KMS-11 (cell line): ENCODE results near the gene ENPP1.

Experiments used
- H2AFZ ChIP-seq: fragments of 200-600 bp; sonication (generic); 2 replicates; pipeline ENCODE4 v1.6.1; 2016; ENCODE audit warnings: antibody characterized with exemption, mixed run types, low read depth
- H3K27ac ChIP-seq: fragments of 200-600 bp; sonication (generic); 2 replicates; pipeline ENCODE4 v1.6.1; 2016; ENCODE audit warnings: mild to moderate bottlenecking, mixed run types
- H3K27me3 ChIP-seq: fragments of 200-600 bp; sonication (generic); 2 replicates; pipeline ENCODE4 v1.6.1; 2017; ENCODE audit warnings: mild to moderate bottlenecking, low read depth, mixed run types, moderate library complexity; ENCODE audit not compliant: insufficient read depth
- H3K36me3 ChIP-seq: fragments of 200-600 bp; sonication (generic); 2 replicates; pipeline ENCODE4 v1.6.1; 2017; ENCODE audit warnings: mild to moderate bottlenecking, mixed run types; ENCODE audit not compliant: insufficient read depth
- H3K4me1 ChIP-seq: fragments of 200-600 bp; sonication (generic); 2 replicates; pipeline ENCODE4 v1.6.1; 2016; ENCODE audit warnings: mild to moderate bottlenecking, low read depth, mixed run types; ENCODE audit not compliant: poor library complexity, severe bottlenecking
- H3K4me2 ChIP-seq: fragments of 200-600 bp; sonication (generic); 2 replicates; pipeline ENCODE4 v1.7.0; 2016; ENCODE audit warnings: mild to moderate bottlenecking, mixed run types
- H3K4me3 ChIP-seq: fragments of 200-600 bp; sonication (generic); IDR thresholded peaks from 2 replicates; pipeline ENCODE4 v1.6.1; 2017; ENCODE audit warnings: low read depth, low read length, mixed read lengths; ENCODE audit not compliant: insufficient read depth
- H3K79me2 ChIP-seq: fragments of 200-600 bp; sonication (generic); 2 replicates; pipeline ENCODE4 v1.6.1; 2016; ENCODE audit warnings: low read depth, mixed run types; ENCODE audit not compliant: insufficient read depth
- H3K9ac ChIP-seq: fragments of 200-600 bp; sonication (generic); 2 replicates; pipeline ENCODE4 v1.6.1; 2016; ENCODE audit warnings: mild to moderate bottlenecking, mixed run types
- H4K20me1 ChIP-seq: fragments of 200-600 bp; sonication (generic); 2 replicates; pipeline ENCODE4 v1.6.1; 2016; ENCODE audit warnings: mild to moderate bottlenecking, mixed run types; ENCODE audit not compliant: insufficient read depth
- TF ChIP-seq, protein P1 (sequence below): fragments of 200-600 bp; sonication (generic); conservative IDR thresholded peaks from 2 replicates; pipeline ENCODE4 v1.6.1; 2017; ENCODE audit warnings: low read depth, mild to moderate bottlenecking, antibody characterized with exemption, low read length, moderate library complexity, mixed read lengths

ENPP1 gene

DNA sequence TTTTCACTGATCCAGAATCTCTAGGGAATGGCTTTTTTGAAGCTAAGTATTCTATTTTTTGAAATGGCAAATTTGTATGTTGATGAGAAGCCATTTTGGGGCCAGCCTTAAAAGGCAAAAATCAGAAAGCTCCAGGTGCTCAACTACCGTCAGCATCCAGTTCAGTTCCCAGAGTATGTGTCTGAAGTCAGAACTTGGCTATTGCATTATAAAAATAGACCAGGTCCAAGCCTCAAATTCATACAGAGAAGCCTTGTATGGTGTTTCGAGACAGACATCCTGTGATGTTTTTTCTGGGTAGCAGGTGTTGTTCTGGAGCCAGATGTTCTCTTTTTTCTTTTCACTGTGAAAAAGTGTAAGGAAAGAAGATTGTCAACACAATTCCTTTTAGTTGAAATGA, 75.2 kb downstream of the ENPP1 start:
- no peak overlapping the region for H3K4me3 ChIP-seq
- H3K27me3 ChIP-seq = no peaks in the 10 kb centered on the region
- no peaks in the 10 kb centered on the region for H3K36me3 ChIP-seq
- H4K20me1 ChIP-seq = no peaks in the 10 kb centered on the region
- H3K4me1 ChIP-seq = no peaks in the 10 kb centered on the region
- no peak overlapping the region for H3K9ac ChIP-seq
- H2AFZ ChIP-seq = no peak overlapping the region
- TF ChIP-seq, protein P1, sequence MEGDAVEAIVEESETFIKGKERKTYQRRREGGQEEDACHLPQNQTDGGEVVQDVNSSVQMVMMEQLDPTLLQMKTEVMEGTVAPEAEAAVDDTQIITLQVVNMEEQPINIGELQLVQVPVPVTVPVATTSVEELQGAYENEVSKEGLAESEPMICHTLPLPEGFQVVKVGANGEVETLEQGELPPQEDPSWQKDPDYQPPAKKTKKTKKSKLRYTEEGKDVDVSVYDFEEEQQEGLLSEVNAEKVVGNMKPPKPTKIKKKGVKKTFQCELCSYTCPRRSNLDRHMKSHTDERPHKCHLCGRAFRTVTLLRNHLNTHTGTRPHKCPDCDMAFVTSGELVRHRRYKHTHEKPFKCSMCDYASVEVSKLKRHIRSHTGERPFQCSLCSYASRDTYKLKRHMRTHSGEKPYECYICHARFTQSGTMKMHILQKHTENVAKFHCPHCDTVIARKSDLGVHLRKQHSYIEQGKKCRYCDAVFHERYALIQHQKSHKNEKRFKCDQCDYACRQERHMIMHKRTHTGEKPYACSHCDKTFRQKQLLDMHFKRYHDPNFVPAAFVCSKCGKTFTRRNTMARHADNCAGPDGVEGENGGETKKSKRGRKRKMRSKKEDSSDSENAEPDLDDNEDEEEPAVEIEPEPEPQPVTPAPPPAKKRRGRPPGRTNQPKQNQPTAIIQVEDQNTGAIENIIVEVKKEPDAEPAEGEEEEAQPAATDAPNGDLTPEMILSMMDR = no peak
- no peak overlapping the region for H3K4me2 ChIP-seq
- H3K27ac ChIP-seq = no peak overlapping the region
- H3K79me2 ChIP-seq = no peaks in the 10 kb centered on the region

GRCh38 chr6:131885237-131885636, 77.4 kb downstream of the ENPP1 start:
- Histone ChIP-seq H2AFZ (no peak overlapping the region), H3K27ac (no peak overlapping the region), H3K36me3 (no peaks in the 10 kb centered on the region), H3K79me2 (no peaks in the 10 kb centered on the region), H4K20me1 (no peaks in the 10 kb centered on the region), H3K9ac (no peak overlapping the region), H3K4me2 (no peak overlapping the region), H3K4me3 (no peak overlapping the region), H3K4me1 (no peaks in the 10 kb centered on the region), H3K27me3 (no peaks in the 10 kb centered on the region)
- TF ChIP-seq, protein P1 = no peak

DNA sequence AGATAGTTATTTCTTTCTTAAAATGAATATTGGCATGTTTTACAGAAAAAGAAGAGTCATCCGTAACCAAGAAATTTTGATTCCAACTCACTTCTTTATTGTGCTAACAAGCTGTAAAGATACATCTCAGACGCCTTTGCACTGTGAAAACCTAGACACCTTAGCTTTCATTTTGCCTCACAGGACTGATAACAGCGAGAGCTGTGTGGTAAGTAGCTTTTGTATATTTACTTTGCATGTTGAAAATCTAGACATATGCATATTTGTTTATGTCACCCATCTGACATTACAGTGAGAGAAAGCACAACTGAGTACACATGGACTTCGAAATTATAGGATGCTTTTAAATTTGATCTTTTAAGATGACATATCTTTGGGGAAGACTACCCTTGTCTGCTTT, 78.7 kb downstream of the ENPP1 start:
- H3K4me3 ChIP-seq = no peak overlapping the region
- no peak overlapping the region for H3K9ac ChIP-seq
- H3K79me2 ChIP-seq = no peaks in the 10 kb centered on the region
- no peak overlapping the region for H3K27ac ChIP-seq
- no peaks in the 10 kb centered on the region for H3K27me3 ChIP-seq
- no peak overlapping the region for H3K4me2 ChIP-seq
- no peaks in the 10 kb centered on the region for H3K36me3 ChIP-seq
- no peaks in the 10 kb centered on the region for H4K20me1 ChIP-seq
- H3K4me1 ChIP-seq = no peaks in the 10 kb centered on the region
- TF ChIP-seq, protein P1 = no peak
- H2AFZ ChIP-seq = no peak overlapping the region

DNA sequence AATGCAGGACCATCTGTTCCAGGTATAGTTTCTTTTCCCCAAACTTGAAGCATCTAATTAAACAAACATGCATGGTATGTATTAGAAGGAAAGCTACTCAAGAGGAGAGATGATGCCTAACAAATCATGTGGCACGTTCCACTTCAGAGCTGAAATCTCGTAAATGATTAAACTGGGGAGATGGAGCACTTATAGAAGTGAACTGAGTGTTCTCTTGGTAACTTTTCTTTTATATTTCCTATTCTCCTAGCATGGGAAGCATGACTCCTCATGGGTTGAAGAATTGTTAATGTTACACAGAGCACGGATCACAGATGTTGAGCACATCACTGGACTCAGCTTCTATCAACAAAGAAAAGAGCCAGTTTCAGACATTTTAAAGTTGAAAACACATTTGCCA, 82.3 kb downstream of the ENPP1 start:
- H3K4me3 ChIP-seq = no peak overlapping the region

More for the DNA sequence above, 82.3 kb downstream of the ENPP1 start:
- Histone ChIP-seq H4K20me1 (no peaks in the 10 kb centered on the region), H3K4me2 (no peak overlapping the region), H2AFZ (no peak overlapping the region), H3K36me3 (no peaks in the 10 kb centered on the region), H3K9ac (no peak overlapping the region), H3K4me1 (peaks cover 14% of the 10 kb centered on the region), H3K27ac (no peak overlapping the region), H3K79me2 (no peaks in the 10 kb centered on the region), H3K27me3 (no peaks in the 10 kb centered on the region)
- TF ChIP-seq, protein P1 = no peak
